Anterior cingulate cortex (tissue), 58 donors: ENCODE results near the gene IGFLR1.
"Not testable (repeated sequence)": the region's sequence is repeated elsewhere in the genome, so short reads cannot be mapped to it uniquely, and the experiment has no call there.

Experiments used
- DNase-seq, 58 donors: peaks; one replicate each; lab custom pipeline; 2025; lab: John Stamatoyannopoulos, UW

The IGFLR1 gene

GRCh38 chr19:35713904-35714495 is 28.3 kb downstream of the IGFLR1 start:
- DNase-seq, result no peak

DNA sequence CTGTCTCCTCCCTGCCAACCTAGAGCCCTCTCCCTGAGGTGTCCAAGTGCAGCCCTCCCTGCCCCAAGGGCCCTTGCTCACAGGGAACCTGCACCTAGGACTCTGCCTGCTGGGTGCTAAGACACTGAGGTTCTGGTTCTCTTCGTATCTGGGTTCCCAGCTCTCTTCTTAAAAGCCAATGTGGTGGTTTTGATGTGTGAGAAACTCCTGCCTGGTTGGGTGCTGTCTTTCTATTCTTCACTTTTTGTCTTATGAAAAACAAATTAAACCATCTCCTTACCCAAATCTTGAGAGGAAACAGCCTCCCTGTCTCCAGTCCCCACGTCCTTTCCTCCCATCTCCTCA is 28.8 kb downstream of the IGFLR1 start:
- no peak for DNase-seq

DNA sequence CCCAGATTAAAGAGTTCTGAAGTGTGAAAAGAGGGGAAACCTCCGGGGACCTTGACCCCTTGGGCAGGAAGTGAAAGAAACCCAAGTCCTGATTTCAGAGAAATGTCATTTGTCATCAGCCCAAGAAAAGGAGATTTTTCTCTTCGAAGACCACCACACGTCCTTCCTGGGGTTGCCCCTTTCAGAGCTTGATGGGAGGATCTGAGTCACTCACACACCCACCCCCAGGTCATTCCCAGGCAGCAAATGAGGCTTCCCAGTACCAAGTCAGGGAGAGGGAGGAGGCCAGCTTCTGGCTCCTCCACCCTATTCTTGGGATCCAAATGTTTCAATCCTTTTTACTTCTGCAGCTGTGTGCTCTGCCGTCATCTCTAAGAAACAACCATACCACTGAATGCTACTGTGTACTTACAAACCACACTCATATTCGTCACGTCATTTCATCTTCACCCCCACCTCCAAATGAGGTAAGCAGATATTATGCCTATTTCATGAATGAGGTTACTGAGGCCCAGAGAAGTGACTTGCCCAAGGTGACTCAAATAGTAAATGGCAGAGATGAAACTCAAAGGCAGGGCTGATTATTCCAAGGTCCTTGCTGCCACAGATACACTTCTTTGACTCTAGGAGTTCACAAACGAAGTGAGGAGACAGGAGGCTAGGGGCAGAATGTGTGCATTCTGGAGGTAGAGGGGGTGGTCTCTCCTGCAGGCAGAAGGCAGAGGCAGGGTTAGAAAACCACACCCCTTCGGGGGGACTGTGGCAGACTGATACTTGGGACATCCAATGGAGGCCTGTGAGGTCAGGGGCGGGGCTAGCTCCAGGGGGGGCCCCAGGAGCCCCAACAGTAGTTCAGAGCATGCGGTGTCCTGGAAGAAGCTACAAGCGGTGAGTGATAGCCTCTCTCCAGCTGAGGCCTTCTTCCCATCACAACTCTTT is 29.4 kb downstream of the IGFLR1 start:
- DNase-seq, result no peak

DNA sequence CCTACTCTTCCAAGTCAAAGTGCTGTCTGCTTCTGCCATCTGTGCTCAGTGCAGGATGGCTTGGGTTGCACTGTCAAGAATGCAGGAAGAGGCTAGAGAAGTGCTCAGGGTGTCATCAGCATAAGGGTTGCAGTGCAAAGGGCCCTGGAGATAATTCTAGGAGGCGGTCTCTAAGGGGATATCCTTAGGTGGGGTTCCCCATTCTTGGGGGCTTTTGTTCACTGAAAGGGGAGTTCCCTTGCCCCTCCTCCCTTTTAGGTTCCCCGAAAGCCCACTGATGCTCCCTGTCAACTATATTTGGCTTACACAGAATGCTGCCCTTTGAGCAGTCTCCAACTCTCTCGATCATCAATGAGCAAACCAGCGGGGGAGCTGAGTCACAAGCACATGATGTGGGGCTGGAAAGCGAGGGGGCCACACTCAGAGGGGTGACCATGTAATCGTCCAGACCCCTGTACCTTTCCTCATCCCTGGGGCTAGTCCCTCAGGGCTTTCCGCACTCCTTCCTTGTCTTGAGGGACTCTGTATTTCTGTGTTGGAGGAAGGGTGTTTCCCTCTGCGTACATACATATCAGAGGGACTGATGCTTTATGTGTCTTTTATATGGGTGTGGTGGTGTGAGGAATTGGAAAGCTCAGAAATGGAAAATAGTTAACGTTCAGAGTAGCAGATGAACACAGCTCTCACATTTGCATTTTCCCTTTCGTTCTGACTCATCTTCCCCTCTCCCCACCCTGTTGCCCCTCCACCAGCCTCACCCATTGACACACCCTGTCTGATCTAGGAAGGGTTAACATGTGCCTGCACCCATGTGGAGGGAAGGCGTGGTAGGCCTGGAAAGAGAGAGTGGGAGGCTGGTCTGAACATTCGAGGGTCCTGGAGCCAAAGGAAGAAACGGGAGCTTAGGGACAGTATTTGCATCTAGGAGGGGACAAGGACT is 31.2 kb downstream of the IGFLR1 start:
- DNase-seq, result no peak

GRCh38 chr19:35708391-35708790 is 33.9 kb downstream of the IGFLR1 start:
- no peak for DNase-seq

GRCh38 chr19:35704218-35704617 is 38.0 kb downstream of the IGFLR1 start, which contains the start of gene ZBTB32:
Gene ZBTB32 (plus strand): TSS chr19:35704558. CDS start chr19:35714627, 10,069 bp downstream.
- peak in 2 of 58 donors; percentile 10 to 14 for DNase-seq

GRCh38 chr19:35703343-35703742 is 38.9 kb downstream of the IGFLR1 start:
- DNase-seq, result no peak

DNA sequence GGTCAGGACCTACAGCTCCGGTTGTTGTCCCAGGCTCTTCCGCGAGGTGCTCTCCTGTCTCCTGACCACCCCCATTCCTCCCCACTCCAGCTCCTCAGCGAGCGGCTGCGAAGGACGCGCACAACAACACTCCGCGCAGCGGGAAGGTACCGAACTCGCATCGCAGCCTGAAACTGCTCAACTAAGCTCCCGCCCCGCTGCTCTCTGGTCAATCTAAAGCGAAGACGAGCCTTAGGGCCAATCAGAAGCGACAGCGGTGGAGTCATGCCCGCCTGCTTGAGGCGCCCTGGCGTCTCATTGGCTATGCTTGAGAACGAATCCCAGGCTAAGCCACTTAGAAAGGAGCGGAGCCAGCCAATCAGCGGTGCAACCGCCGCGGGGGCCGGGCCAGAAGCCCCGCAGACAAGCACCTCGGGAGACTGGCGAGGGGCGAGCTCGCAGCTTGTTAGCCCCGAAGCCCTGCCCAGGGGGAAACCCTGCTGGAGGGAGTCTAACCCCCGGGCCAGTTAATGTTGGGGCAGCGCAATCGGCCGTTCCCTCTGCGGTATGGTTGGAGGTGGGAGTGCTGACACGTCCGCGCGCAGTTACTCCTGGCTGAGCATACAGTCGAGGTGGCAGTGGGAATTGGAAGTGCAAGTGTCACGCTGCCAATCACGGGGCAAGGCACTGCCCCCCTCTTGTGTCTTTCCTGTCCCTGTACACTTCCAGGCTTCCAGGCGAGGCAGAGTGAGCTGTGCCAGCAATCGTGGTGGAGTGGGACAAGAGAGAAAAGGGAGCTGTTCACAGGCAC is 39.8 kb downstream of the IGFLR1 start:
- DNase-seq, result peak; percentile 67 to 99 (median 96)

GRCh38 chr19:35696835-35697234 is 45.4 kb downstream of the IGFLR1 start:
- no peak for DNase-seq

- DNase-seq, result no peak
Observed at GRCh38 chr19:35695895-35696422, 46.3 kb downstream of the IGFLR1 start.

GRCh38 chr19:35693835-35694599 is 48.2 kb downstream of the IGFLR1 start:
- peak in 54 of 58 donors; percentile 8 to 89 (median 70) for DNase-seq

GRCh38 chr19:35693422-35693821 is 48.8 kb downstream of the IGFLR1 start:
- DNase-seq, result no peak

GRCh38 chr19:35692010-35692409 is 50.2 kb downstream of the IGFLR1 start:
- DNase-seq, result no peak

- not testable (repeated sequence) for DNase-seq
Observed at GRCh38 chr19:35691106-35691505, 51.1 kb downstream of the IGFLR1 start.

DNA sequence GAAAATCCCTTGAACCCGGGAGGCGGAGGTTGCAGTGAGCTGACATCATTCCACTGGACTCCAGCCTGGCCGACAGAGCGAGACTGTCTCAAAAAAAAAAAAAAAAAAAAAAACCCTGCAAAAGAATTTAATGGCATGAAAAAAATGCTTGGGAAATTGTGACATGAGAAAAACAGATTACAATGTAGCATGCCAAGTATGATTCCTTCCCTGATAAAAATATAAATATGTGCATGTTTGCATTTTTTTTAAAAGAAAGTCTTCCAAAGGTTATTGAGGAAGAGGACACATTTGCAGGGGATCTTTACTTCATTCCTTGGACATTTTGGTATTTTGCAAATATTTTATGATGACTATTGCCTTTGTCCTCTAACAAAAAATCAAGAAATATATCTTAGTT is 52.4 kb downstream of the IGFLR1 start:
- DNase-seq, result no peak
